ENCODE measurements around the gene OPCML.

GRCh38 chr11:133285359-133285758 is 246.9 kb downstream of the OPCML start:
- TF ChIP-seq CTCF (IDR thresholded peaks at IDR 0.05; ENCODE audit: insufficient read depth, low read length, poor library complexity, severe bottlenecking), result no peak
- TF ChIP-seq EZH2phosphoT487 (conservative IDR thresholded peaks at IDR 0.05; ENCODE audit: low read length), result no peak
